Measurements from ENCODE around the gene ADAMTS17.
"Not testable (repeated sequence)": the region's sequence is repeated elsewhere in the genome, so short reads cannot be mapped to it uniquely, and the experiment has no call there.

ADAMTS17 gene

GRCh38 chr15:100075229-100075628, 266.5 kb downstream of the ADAMTS17 start:
- no peak overlapping the region for H3K4me3 ChIP-seq (ENCODE audit: control insufficient read depth, low read depth, low read length)
- DNase-seq (ENCODE audit: low read depth): no peak
- no peak for TF ChIP-seq CTCF (conservative IDR thresholded peaks at IDR 0.05; ENCODE audit: control insufficient read depth, insufficient read depth, low read depth, low read length)

GRCh38 chr15:100073982-100074381, 267.8 kb downstream of the ADAMTS17 start:
- no peak overlapping the region for H3K4me3 ChIP-seq (ENCODE audit: control insufficient read depth, low read depth, low read length)
- no peak for TF ChIP-seq CTCF (conservative IDR thresholded peaks at IDR 0.05; ENCODE audit: control insufficient read depth, insufficient read depth, low read depth, low read length)
- DNase-seq (ENCODE audit: low read depth): no peak

GRCh38 chr15:100066521-100067280, 275.1 kb downstream of the ADAMTS17 start:
- H3K4me3 ChIP-seq (ENCODE audit: control insufficient read depth, low read depth, low read length); DNase-seq (ENCODE audit: low read depth): not testable (repeated sequence)

GRCh38 chr15:100061944-100062343, 279.8 kb downstream of the ADAMTS17 start:
- DNase-seq (ENCODE audit: low read depth): no peak
- H3K4me3 ChIP-seq (ENCODE audit: control insufficient read depth, low read depth, low read length): no peak overlapping the region
- no peak for TF ChIP-seq CTCF (conservative IDR thresholded peaks at IDR 0.05; ENCODE audit: control insufficient read depth, insufficient read depth, low read depth, low read length)

GRCh38 chr15:100060276-100060926, 281.4 kb downstream of the ADAMTS17 start:
- no peak for TF ChIP-seq CTCF (conservative IDR thresholded peaks at IDR 0.05; ENCODE audit: control insufficient read depth, insufficient read depth, low read depth, low read length)
- no peak overlapping the region for H3K4me3 ChIP-seq (ENCODE audit: control insufficient read depth, low read depth, low read length)
- peak; percentile 55 for DNase-seq (ENCODE audit: low read depth)

GRCh38 chr15:100059521-100059920, 282.3 kb downstream of the ADAMTS17 start:
- no peak for TF ChIP-seq CTCF (conservative IDR thresholded peaks at IDR 0.05; ENCODE audit: control insufficient read depth, insufficient read depth, low read depth, low read length)
- H3K4me3 ChIP-seq (ENCODE audit: control insufficient read depth, low read depth, low read length): no peak overlapping the region
- no peak for DNase-seq (ENCODE audit: low read depth)

- no peak overlapping the region for H3K4me3 ChIP-seq (ENCODE audit: control insufficient read depth, low read depth, low read length)
- DNase-seq (ENCODE audit: low read depth): no peak
- TF ChIP-seq CTCF (conservative IDR thresholded peaks at IDR 0.05; ENCODE audit: control insufficient read depth, insufficient read depth, low read depth, low read length): no peak
Observed at GRCh38 chr15:100059094-100059493, 282.7 kb downstream of the ADAMTS17 start.

All from fibroblast of mammary gland (primary cell).